GM13976 (cell line): ENCODE measurements around the gene CASP2.

ENCODE experiments used
- DNase-seq: peaks from one replicate; pipeline ENCODE4 v3.0.0; 2012; ENCODE audit warnings: low spot score
- in situ Hi-C: fragments of 300-500 bp; cut with MboI; formaldehyde crosslinking; loops from one replicate; pipeline ENCODE4 v1.12.0; 2022; ENCODE audit warnings: low sequenced_read_pairs, mixed read lengths, inconsistent platforms; ENCODE audit not compliant: unreplicated experiment
- TF ChIP-seq, protein P1 (sequence below): IDR thresholded peaks from 2 replicates; pipeline ENCODE4 v1.5.1; 2012; ENCODE audit warnings: borderline replicate concordance, mild to moderate bottlenecking; ENCODE audit not compliant: insufficient read depth; ENCODE audit errors: extremely low read depth, missing control alignments, control extremely low read depth

The CASP2 gene

DNA sequence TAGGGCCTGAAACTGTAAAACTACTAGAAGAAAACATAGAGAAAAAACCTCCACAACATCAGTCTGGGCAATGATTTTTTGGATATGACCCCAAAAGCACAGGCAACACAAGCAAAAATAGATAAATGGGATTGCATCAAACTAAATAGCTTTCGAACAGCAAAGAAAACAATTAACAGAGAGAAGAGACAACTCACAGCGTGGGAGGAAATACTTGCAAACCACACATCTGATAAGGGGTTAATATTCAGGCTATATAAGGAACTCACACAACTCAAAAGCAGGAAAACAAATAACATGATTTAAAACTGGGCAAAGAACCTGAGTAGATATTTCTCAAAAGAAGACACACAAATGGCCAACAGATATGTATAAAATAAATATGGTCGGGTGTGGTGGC, 32.6 kb upstream of the CASP2 start:
- no peak for DNase-seq
- in situ Hi-C loops = loop anchor here (25.0 kb wide), 1 partner anchor 582 kb away; no protein-coding TSS in a partner anchor
- TF ChIP-seq, protein P1, sequence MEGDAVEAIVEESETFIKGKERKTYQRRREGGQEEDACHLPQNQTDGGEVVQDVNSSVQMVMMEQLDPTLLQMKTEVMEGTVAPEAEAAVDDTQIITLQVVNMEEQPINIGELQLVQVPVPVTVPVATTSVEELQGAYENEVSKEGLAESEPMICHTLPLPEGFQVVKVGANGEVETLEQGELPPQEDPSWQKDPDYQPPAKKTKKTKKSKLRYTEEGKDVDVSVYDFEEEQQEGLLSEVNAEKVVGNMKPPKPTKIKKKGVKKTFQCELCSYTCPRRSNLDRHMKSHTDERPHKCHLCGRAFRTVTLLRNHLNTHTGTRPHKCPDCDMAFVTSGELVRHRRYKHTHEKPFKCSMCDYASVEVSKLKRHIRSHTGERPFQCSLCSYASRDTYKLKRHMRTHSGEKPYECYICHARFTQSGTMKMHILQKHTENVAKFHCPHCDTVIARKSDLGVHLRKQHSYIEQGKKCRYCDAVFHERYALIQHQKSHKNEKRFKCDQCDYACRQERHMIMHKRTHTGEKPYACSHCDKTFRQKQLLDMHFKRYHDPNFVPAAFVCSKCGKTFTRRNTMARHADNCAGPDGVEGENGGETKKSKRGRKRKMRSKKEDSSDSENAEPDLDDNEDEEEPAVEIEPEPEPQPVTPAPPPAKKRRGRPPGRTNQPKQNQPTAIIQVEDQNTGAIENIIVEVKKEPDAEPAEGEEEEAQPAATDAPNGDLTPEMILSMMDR = no peak

DNA sequence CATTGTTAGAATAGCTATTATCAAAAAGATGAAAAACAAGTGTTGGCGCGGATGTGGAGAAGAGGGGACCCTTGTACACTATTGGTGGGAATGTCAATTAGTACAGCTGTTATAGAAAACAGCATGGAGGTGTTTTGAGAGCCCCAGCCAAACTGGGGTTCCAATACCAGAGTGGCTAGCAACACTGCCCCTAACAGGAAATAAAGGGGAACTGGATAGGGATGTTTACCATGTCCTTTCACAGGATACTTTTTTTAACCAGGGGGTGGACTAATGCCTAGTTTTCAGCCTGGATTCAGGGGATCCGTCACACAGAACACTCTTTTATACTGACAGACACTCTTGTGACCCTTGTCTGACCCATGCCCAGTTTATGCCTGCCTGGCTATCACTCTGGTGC, 31.8 kb upstream of the CASP2 start:
- DNase-seq = no peak
- TF ChIP-seq, protein P1 = no peak
- in situ Hi-C loops = loop anchor here (25.0 kb wide), 1 partner anchor 581 kb away; no protein-coding TSS in a partner anchor

DNA sequence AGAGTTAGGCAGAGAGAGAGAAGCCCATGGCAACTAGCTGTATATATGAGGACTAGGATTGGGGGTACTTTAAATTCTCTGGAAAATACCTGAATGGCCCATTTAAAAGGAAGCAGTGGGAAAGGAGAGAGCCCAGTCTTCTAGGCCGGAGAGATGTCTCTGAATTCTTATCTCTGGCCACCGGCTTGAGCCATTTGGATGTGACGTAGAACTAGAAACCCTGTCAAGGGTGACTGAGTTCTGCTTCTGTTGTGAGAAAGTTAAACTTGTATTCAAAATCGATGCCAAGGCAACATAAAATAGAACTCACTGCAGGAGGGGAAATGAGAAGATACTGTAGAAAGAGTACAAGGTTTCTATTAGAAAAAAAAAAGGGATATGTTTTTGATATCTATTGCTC, 31.2 kb upstream of the CASP2 start:
- no peak for DNase-seq
- TF ChIP-seq, protein P1 = no peak
- in situ Hi-C loops = loop anchor here (25.0 kb wide), 1 partner anchor 580 kb away; no protein-coding TSS in a partner anchor

DNA sequence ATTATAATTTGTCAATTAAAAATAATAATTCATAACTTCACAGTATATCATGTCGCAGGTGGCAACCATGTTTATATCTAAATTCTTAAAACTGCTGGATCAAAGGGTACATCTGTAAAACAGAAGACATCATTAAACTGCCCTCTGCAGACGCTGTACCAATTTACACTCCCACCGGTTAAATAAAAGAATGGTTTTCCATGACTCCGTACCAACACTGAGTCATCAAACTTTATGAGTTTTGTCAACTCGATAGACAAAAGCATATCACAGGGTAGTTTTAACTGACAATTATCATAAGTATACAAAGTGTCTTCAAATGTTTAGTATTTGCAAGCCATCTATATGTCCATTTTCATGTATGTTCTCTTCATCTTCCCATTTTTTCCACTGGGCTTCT, 30.6 kb upstream of the CASP2 start:
- in situ Hi-C loops = loop anchor here (25.0 kb wide), 1 partner anchor 580 kb away; no protein-coding TSS in a partner anchor
- TF ChIP-seq, protein P1 = no peak
- DNase-seq = no peak

DNA sequence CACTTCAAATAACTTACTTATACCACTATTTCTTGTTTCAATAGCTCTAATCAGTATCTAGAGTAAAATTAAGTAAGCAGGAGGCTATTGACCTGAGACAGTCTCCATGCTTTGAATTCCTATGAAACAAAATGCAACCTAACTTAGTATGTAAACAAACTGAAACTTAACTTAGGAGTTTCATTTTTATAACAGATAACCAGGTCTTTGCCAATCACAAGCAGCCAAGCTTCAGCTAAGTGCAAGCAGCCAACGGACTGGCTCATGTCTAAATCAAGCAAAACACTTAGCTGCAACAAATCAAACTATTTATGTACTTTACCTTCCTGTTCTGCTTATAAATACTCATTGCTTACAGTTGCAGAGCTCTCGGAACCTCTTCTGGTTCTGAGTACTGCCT, 29.3 kb upstream of the CASP2 start:
- TF ChIP-seq, protein P1 = no peak
- in situ Hi-C loops = loop anchor here (25.0 kb wide), 1 partner anchor 578 kb away; no protein-coding TSS in a partner anchor
- DNase-seq = no peak

DNA sequence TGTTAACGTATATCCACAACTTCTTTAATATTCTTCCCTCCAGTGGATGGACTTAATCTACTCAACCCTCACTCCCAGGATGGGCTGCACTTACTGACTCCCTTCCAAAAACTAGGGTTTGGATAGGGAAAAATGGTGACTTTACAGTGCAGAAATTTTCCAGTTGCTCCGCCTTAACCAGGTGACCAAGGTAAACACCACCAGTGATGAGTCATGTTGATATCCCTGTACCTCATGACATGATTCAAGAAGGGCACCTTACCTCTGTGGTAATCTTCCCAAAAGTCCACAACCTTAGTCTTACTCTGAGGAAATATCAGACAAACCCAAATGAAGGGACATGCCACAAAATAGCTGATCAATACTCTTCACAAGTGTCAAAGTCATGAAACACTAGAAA, 28.4 kb upstream of the CASP2 start:
- TF ChIP-seq, protein P1 = no peak
- in situ Hi-C loops = loop anchor here (25.0 kb wide), 1 partner anchor 578 kb away; no protein-coding TSS in a partner anchor
- DNase-seq = no peak

DNA sequence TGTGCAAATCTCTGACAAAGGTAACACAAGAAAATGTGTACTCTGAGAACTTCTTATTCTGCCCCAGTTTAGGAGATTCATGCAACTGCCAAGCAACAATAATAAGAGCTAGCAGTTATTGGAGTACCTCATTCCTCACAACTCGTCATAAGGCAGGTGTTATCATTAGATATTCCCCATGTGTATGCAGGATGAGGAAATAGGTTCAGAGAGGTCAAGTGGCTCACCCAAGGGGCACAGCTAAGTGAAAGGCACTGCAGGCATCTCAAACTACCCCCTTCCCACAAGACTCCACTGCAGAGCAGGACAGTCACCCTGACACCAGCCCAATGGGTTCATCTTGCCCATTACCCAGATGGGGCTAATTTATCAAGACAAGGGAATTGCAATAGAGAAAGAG, 26.2 kb upstream of the CASP2 start:
- in situ Hi-C loops = loop anchor here (25.0 kb wide), 1 partner anchor 575 kb away; no protein-coding TSS in a partner anchor
- no peak for DNase-seq
- TF ChIP-seq, protein P1 = no peak
